GM19463 (cell line): Measurements from ENCODE around the gene ABCB9.
"Not testable (repeated sequence)": the region's sequence is repeated elsewhere in the genome, so short reads cannot be mapped to it uniquely, and the experiment has no call there.

ENCODE experiments used
- ATAC-seq: cut with Tn5 transposase; IDR thresholded peaks from one replicate; pipeline ENCODE4 v1.9.1; 2021; ENCODE audit warnings: mild to moderate bottlenecking, moderate library complexity; ENCODE audit not compliant: unreplicated experiment

Gene ABCB9

GRCh38 chr12:122944605-122945592, 21.4 kb downstream of the ABCB9 start:
- ATAC-seq, result no peak

GRCh38 chr12:122943196-122943595, 23.1 kb downstream of the ABCB9 start:
- ATAC-seq, result no peak

- no peak for ATAC-seq
Observed at GRCh38 chr12:122942637-122943036, 23.6 kb downstream of the ABCB9 start.

- not testable (repeated sequence) for ATAC-seq
Observed at GRCh38 chr12:122941351-122941750, 24.9 kb downstream of the ABCB9 start.

GRCh38 chr12:122939125-122939524, 27.1 kb downstream of the ABCB9 start:
- no peak for ATAC-seq

- no peak for ATAC-seq
Observed at GRCh38 chr12:122937622-122938091, 28.6 kb downstream of the ABCB9 start.

- ATAC-seq, result no peak
Observed at GRCh38 chr12:122935318-122935717, 30.9 kb downstream of the ABCB9 start.

- ATAC-seq, result no peak
Observed at GRCh38 chr12:122934722-122935121, 31.5 kb downstream of the ABCB9 start.

- ATAC-seq, result no peak
Observed at GRCh38 chr12:122932207-122932606, 34.1 kb downstream of the ABCB9 start.

GRCh38 chr12:122929812-122930211, 36.5 kb downstream of the ABCB9 start:
- ATAC-seq, result no peak

- ATAC-seq, result no peak
Observed at GRCh38 chr12:122929148-122929538, 37.1 kb downstream of the ABCB9 start.

GRCh38 chr12:122928404-122929147, 37.7 kb downstream of the ABCB9 start:
- ATAC-seq, result no peak

GRCh38 chr12:122927756-122928403, 38.4 kb downstream of the ABCB9 start:
- ATAC-seq, result no peak

GRCh38 chr12:122921917-122922316, 44.3 kb downstream of the ABCB9 start:
- ATAC-seq, result no peak

- ATAC-seq, result no peak
Observed at GRCh38 chr12:122920687-122921086, 45.6 kb downstream of the ABCB9 start.

GRCh38 chr12:122918827-122919226, 47.4 kb downstream of the ABCB9 start:
- no peak for ATAC-seq

- no peak for ATAC-seq
Observed at GRCh38 chr12:122917507-122918121, 48.6 kb downstream of the ABCB9 start.

GRCh38 chr12:122909442-122910288, 56.6 kb downstream of the ABCB9 start:
- no peak for ATAC-seq

GRCh38 chr12:122908915-122909314, 57.3 kb downstream of the ABCB9 start:
- no peak for ATAC-seq

GRCh38 chr12:122905258-122905657, 61.0 kb downstream of the ABCB9 start:
- ATAC-seq, result not testable (repeated sequence)
